Activated T-helper 1 cell treated with anti-CD3 and anti-CD28 coated beads, Interleukin-12 subunit alpha, Interleukin-12 subunit beta, Interleukin-2, Interleukin-4 antibody, amounts not matched to agents 30 ng/mL and 10 ng/mL and 1 ng/mL, durations not matched to agents 14 hours and 24 hours and 36 hours (primary cell): ENCODE measurements around the gene SNAPC2. TPM values are rescaled to one million over a fixed set of nuclear protein-coding genes. Genes with fewer than 3 reads are reported as not detected.

Experiments
- DNase-seq: peaks from one replicate; pipeline ENCODE4 v3.0.0; 2021; ENCODE audit warnings: low spot score
- H3K27ac Mint-ChIP-seq: one replicate; pipeline ENCODE4 v1.8.0; 2021; ENCODE audit warnings: mild to moderate bottlenecking, mixed read lengths
- H3K27me3 Mint-ChIP-seq: one replicate; pipeline ENCODE4 v1.8.0; 2022; ENCODE audit warnings: mild to moderate bottlenecking, moderate library complexity, mixed read lengths; ENCODE audit not compliant: insufficient read depth
- H3K36me3 Mint-ChIP-seq: one replicate; pipeline ENCODE4 v1.8.0; 2021; ENCODE audit warnings: low read depth, mixed read lengths
- H3K4me1 Mint-ChIP-seq: one replicate; pipeline ENCODE4 v1.8.0; 2021; ENCODE audit warnings: low read depth, mixed read lengths
- H3K4me3 Mint-ChIP-seq: one replicate; pipeline ENCODE4 v1.8.0; 2021; ENCODE audit warnings: mild to moderate bottlenecking, moderate library complexity, mixed read lengths
- H3K9me3 Mint-ChIP-seq: one replicate; pipeline ENCODE4 v1.8.0; 2021; ENCODE audit warnings: mixed read lengths
- intact Hi-C: fragments of 100-400 bp; cut with micrococcal nuclease; formaldehyde crosslinking; loops from one replicate; pipeline ENCODE4 v1.15.1; 2024
- total RNA-seq: library from RNA; stranded (reverse); gene quantifications from 2 replicates; pipeline ENCODE4 v1.2.3, GENCODE V29; 2022

SNAPC2 gene
- total RNA-seq, 1 donor from 2014 or later, result 21.3 TPM

DNA sequence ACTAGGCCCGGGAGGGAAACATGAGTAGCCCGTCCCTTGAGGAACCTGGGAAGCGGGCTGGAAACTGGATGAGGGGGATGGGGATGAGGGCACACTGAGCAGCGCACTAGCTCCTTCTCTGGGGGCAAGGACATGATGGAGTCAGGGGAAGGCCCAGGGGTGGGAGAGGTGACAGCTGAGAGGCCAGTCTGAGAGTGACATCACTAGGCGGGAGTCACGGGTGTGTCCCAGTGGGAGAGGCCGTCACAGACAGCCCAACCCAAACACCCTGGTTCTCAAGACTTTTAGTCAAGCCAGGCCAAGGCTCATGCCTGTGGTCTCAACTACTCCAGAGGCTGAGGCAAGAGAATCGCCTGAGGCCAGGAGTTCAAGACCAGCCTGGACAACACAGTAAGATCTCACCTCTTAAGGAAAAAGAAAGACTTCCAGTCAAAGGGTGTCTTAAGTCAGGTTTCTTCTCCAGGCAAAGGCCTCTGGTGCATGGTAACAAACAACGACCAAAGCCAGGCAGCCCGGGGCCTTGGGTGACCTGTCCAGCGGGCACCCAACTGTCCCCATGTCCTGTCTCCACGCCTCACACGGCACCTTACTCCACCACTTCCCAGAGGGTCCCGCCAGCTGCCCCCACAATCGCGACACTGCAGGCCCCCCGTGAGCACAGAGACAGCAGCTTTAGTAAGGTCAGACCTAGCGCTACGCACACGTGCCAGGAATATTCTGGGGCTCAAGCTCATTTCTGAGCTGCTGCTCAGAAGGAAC is 48.8 kb downstream of the SNAPC2 start:
- peaks cover 4% of the 10 kb centered on the region for H3K4me1 Mint-ChIP-seq
- intact Hi-C loops, result no loop called here
- no peaks in the 10 kb centered on the region for H3K27me3 Mint-ChIP-seq
- no peak overlapping the region for H3K4me3 Mint-ChIP-seq
- H3K9me3 Mint-ChIP-seq, result no peaks in the 10 kb centered on the region
- H3K27ac Mint-ChIP-seq, result no peak overlapping the region
- no peak for DNase-seq
- peaks cover 21% of the 10 kb centered on the region for H3K36me3 Mint-ChIP-seq

DNA sequence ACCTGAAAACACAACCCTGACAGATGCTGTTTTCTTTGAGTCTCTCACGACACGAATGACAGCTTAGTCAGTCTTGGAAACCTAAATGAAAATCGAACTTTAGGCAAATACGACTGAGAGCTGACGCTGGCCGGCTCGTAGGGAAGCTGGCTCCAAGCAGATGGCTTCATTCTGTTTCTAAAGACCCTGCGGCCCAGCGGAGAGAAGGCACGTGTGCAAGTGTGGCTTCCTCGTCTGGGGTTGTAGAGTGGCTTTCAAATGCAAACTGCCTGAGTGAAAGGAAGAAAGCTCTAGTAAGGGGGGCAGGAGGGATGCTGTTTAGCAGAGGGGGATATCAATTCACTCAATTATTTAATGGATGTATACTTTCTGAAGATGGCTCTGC is 49.4 kb downstream of the SNAPC2 start:
- H3K4me1 Mint-ChIP-seq, result peaks cover 4% of the 10 kb centered on the region
- H3K36me3 Mint-ChIP-seq, result peaks cover 20% of the 10 kb centered on the region
- intact Hi-C loops, result no loop called here
- DNase-seq, result no peak
- no peaks in the 10 kb centered on the region for H3K27me3 Mint-ChIP-seq
- H3K27ac Mint-ChIP-seq, result no peak overlapping the region
- H3K4me3 Mint-ChIP-seq, result no peak overlapping the region
- no peaks in the 10 kb centered on the region for H3K9me3 Mint-ChIP-seq

DNA sequence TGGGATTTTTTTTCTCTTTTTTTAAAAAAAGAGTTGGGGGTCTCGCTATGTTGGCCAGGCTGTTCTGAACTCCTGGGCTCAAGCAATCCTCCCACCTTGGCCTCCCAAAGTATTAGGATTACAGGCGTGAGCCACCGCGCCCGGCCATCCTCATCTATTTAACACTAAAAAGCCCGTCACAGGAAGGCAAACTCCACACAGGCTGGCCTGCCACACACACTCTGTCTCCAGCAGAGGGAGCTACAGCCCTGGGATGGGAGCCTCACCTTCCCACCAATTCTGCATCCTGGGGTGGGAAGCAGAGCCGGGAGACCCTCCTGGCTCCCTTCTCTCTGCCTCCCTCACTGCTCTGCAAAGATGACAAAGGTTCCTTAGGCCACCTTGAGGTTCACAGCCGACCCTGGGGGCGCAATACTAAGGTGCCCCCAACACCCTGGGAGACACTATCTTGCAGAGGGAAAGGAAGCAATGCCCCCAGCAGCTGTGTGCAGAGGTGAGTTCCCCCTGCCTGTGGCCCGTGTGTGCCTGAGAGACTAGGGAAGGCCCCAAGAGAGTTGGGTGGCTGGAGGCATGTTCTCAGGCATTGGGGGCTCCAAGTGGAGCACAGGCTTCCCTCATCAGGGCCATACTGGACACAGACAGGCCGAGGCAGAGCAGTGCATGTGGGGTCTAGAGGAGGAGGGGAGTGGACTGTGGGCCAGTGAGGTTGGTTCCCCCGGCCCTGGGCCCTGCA is 50.7 kb downstream of the SNAPC2 start:
- Mint-ChIP-seq H3K27ac (no peak overlapping the region), H3K4me1 (peaks cover 4% of the 10 kb centered on the region), H3K27me3 (no peaks in the 10 kb centered on the region), H3K36me3 (peaks cover 16% of the 10 kb centered on the region), H3K9me3 (no peaks in the 10 kb centered on the region), H3K4me3 (no peak overlapping the region)
- no peak for DNase-seq
- intact Hi-C loops, result loop anchor here (2.0 kb wide), 1 partner anchor 32 kb away; no protein-coding TSS in a partner anchor

DNA sequence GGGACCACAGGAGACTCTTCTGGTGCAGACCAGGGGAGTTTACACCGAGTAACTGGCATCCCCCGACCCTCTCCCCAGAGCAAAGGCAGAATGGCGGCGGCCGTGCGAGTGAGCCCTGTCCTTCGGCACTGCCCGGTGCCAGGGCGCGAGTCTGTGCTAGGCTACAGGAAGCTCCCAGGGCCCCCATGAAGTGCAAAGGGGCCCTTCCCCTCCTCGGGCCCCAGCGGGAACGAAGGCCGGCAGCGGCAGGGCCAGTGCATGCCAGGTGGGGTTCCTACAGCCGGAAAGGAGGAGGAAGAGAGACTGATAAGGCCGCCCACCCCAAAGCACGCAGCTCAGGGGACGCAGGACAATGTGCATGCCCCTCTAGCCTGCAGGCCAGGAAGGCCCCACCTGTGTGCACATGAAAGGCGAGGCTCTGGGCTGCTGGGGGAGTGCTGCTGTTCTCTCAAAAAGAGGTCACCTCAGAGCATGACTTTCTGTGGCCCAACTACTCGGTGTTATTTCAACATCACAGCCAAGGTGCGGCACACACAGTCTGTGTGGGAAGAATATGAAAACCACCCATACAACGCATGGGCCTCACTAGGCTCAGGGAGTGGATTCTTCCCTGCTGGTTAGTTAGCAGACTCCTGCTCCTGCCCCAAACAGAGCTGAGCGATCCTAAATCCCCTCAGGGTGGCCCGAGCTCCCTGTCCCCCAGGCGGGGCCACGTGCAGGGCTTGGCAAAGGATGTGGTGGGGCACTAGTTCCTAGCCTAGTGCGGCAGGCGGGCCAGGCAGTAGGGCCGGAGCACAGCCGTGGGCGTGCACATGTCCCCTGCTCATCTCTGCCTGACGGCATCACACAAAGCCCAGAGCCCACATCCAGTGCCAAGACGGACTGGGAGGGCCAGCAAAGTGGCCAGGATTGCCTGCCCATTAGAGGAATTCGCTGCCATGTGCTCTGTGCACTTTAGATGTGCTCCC is 51.7 kb downstream of the SNAPC2 start:
- Mint-ChIP-seq H3K36me3 (peaks cover 10% of the 10 kb centered on the region), H3K27me3 (no peaks in the 10 kb centered on the region), H3K9me3 (no peaks in the 10 kb centered on the region), H3K4me3 (no peak overlapping the region), H3K4me1 (no peaks in the 10 kb centered on the region), H3K27ac (no peak overlapping the region)
- no peak for DNase-seq
- intact Hi-C loops, result loop anchor here (2.0 kb wide), 1 partner anchor 31 kb away; no protein-coding TSS in a partner anchor

Other genes with a start within 250 kb of the SNAPC2 start
- gene MCEMP1, start 243.2 kb upstream of the SNAPC2 start, total RNA-seq, result not detected in 2 replicates
- gene TRAPPC5, start 239.5 kb upstream of the SNAPC2 start, total RNA-seq, result 72.2 and 86.8 TPM in 2 replicates
- not detected in 2 replicates for gene FCER2, start 218.2 kb upstream of the SNAPC2 start, total RNA-seq
- not detected in 2 replicates for gene CLEC4G, start 188.2 kb upstream of the SNAPC2 start, total RNA-seq
- not detected in 2 replicates for gene CD209, start 172.8 kb upstream of the SNAPC2 start, total RNA-seq
- gene CLEC4M, start 157.1 kb upstream of the SNAPC2 start, total RNA-seq, result not detected in 2 replicates
- 4.4 TPM in 2 replicates for gene EVI5L, start 90.1 kb upstream of the SNAPC2 start, total RNA-seq
- gene PRR36, start 45.9 kb upstream of the SNAPC2 start, total RNA-seq, result 0.05 and 0.17 TPM in 2 replicates
- not detected in 2 replicates for gene LRRC8E, start 31.8 kb upstream of the SNAPC2 start, total RNA-seq
- gene MAP2K7, start 16.5 kb upstream of the SNAPC2 start, total RNA-seq, result 47.6 and 51.9 TPM in 2 replicates
- gene TGFBR3L, start 5.5 kb upstream of the SNAPC2 start, total RNA-seq, result 6.9 and 7.5 TPM in 2 replicates
- gene CTXN1, start 5.8 kb downstream of the SNAPC2 start, total RNA-seq, result 1.9 and 2.6 TPM in 2 replicates
- gene TIMM44, start 23.3 kb downstream of the SNAPC2 start, total RNA-seq, result 114 and 120 TPM in 2 replicates
- gene ELAVL1, start 85.3 kb downstream of the SNAPC2 start, total RNA-seq, result 182 and 186 TPM in 2 replicates
- gene CCL25, start 132.4 kb downstream of the SNAPC2 start, total RNA-seq, result not detected in 2 replicates
- not detected in 2 replicates for gene FBN3, start 229.3 kb downstream of the SNAPC2 start, total RNA-seq